HCT116 (cell line): Measurements from ENCODE around the gene DCP2. TPM values are rescaled to one million over a fixed set of nuclear protein-coding genes. Genes with fewer than 3 reads are reported as not detected.
A peak's percentile ranks its signal among the peaks of the same experiment; 100 is the strongest.

Source experiments
- ATAC-seq: fragments of 200-7000 bp; cut with Tn5 transposase; 2 replicates; pipeline ENCODE4 v1.9.1; 2020; ENCODE audit warnings: mild to moderate bottlenecking, moderate library complexity
- BruUV-seq: library from RNA; stranded (reverse); fragments of 400-500 nt; replicated peaks from 2 replicates; lab custom pipeline; 2021; lab: Mats Ljungman, UMichigan
- CTCF ChIA-PET: fragments of 300-600 bp; sonication (Branson Sonifier 250); formaldehyde crosslinking; loops from one replicate; lab custom pipeline; 2021; ENCODE audit warnings: antibody characterized with exemption; lab: Charles Lee
- POLR2A ChIA-PET: fragments of 300-600, 350-600 bp; sonication (Branson Sonifier 250); formaldehyde crosslinking; loops from one replicate; lab custom pipeline; 2021; ENCODE audit warnings: antibody characterized with exemption; lab: Charles Lee
- RAD21 ChIA-PET, 2 experiments: fragments of 300-600 bp; sonication (Branson Sonifier 250); formaldehyde crosslinking; loops; one replicate each; lab custom pipeline; 2023; ENCODE audit warnings: low total read pairs in 2 of 2; ENCODE audit not compliant: uncharacterized antibody in 2 of 2, unreplicated experiment in 2 of 2, low non-redundant PET in 1 of 2; lab: Charles Lee
- DNase-seq: peaks from one replicate; pipeline ENCODE4 v3.0.0-alpha.2; 2010; ENCODE audit warnings: low read depth, low spot score
- H2AFZ ChIP-seq: fragments of 200-600 bp; shearing (Covaris generic), sonication (generic); 2 replicates; pipeline ENCODE4 v1.6.1; 2017; ENCODE audit warnings: low read depth, mixed run types, mixed read lengths, antibody characterized with exemption, low read length; ENCODE audit not compliant: poor library complexity, severe bottlenecking
- H3K27ac ChIP-seq: 2 replicates; pipeline ENCODE4 v1.5.1; 2012; ENCODE audit warnings: low read depth, low read length
- H3K27me3 ChIP-seq: fragments of 200-600 bp; sonication (generic); 2 replicates; pipeline ENCODE4 v1.6.1; 2016; ENCODE audit warnings: mixed run types, low read length, mixed read lengths; ENCODE audit not compliant: insufficient read depth
- H3K36me3 ChIP-seq, 2 experiments: fragments of 200-500 bp in 1 of 2; fragments of 200-600 bp in 1 of 2; sonication (Bioruptor generic) in 1 of 2; sonication (generic) in 1 of 2; 2 replicates each; pipeline versions ENCODE4 v1.5.1 to v1.6.1; 2014 to 2016; ENCODE audit warnings: low read length in 2 of 2, inconsistent platforms in 1 of 2, mixed read lengths in 1 of 2, mixed run types in 1 of 2; ENCODE audit not compliant: insufficient read depth in 2 of 2, control insufficient read depth in 1 of 2
- H3K4me1 ChIP-seq, 2 experiments: fragments of 200-600 bp in 1 of 2; sonication (generic) in 1 of 2; 2 replicates each; pipeline versions ENCODE4 v1.5.1 to v1.6.1; 2012 to 2017; ENCODE audit warnings: low read length in 2 of 2, inconsistent platforms in 1 of 2, mild to moderate bottlenecking in 1 of 2, mixed read lengths in 1 of 2, mixed run types in 1 of 2, moderate library complexity in 1 of 2; ENCODE audit not compliant: insufficient read depth in 2 of 2, control insufficient read depth in 1 of 2
- H3K4me2 ChIP-seq: fragments of 200-600 bp; sonication (generic); 2 replicates; pipeline ENCODE4 v1.6.1; 2017; ENCODE audit warnings: mixed run types, low read length, mixed read lengths
- H3K4me3 ChIP-seq, 2 experiments: fragments of 200-600 bp in 1 of 2; sonication (generic) in 1 of 2; replicated peaks in 1 of 2; 2 replicates each; pipeline ENCODE4 v1.5.1; 2011 to 2016; ENCODE audit warnings: low read length in 2 of 2, control low read depth in 1 of 2, low read depth in 1 of 2, mild to moderate bottlenecking in 1 of 2, mixed read lengths in 1 of 2, mixed run types in 1 of 2
- H3K79me2 ChIP-seq: fragments of 200-600 bp; sonication (generic); 2 replicates; pipeline ENCODE4 v1.6.1; 2017; ENCODE audit warnings: mild to moderate bottlenecking, mixed run types, low read length, moderate library complexity, mixed read lengths; ENCODE audit not compliant: insufficient read depth
- H3K9ac ChIP-seq: fragments of 200-600 bp; sonication (generic); 2 replicates; pipeline ENCODE4 v1.6.1; 2016; ENCODE audit warnings: low read length, mixed read lengths
- H3K9me2 ChIP-seq: fragments of 200-600 bp; sonication (generic), shearing (Covaris generic); 2 replicates; pipeline ENCODE4 v1.6.1; 2017; ENCODE audit warnings: mixed run types, mild to moderate bottlenecking, moderate library complexity; ENCODE audit not compliant: insufficient read depth
- H3K9me3 ChIP-seq, 2 experiments: fragments of 200-500 bp in 1 of 2; fragments of 200-600 bp in 1 of 2; sonication (Bioruptor generic) in 1 of 2; sonication (generic) in 1 of 2; 2 replicates each; pipeline ENCODE4 v1.6.1; 2014 to 2017; ENCODE audit warnings: low read length in 2 of 2, mixed read lengths in 2 of 2, inconsistent platforms in 1 of 2, low read depth in 1 of 2, mild to moderate bottlenecking in 1 of 2, mixed run types in 1 of 2, moderate library complexity in 1 of 2; ENCODE audit not compliant: control insufficient read depth in 1 of 2, insufficient read depth in 1 of 2
- H4K20me1 ChIP-seq: fragments of 200-600 bp; sonication (generic), shearing (Covaris generic); 2 replicates; pipeline ENCODE4 v1.6.1; 2017; ENCODE audit warnings: mixed run types, mild to moderate bottlenecking, moderate library complexity; ENCODE audit not compliant: insufficient read depth
- CEBPB ChIP-seq: IDR thresholded peaks from 2 replicates; pipeline ENCODE4 v1.6.1; 2012; ENCODE audit warnings: low read depth
- CTCF ChIP-seq, 3 experiments: fragments of 200-600 bp in 1 of 3; sonication (generic) in 1 of 3; IDR thresholded peaks in 2 of 3; conservative IDR thresholded peaks in 1 of 3; 2 replicates each; pipeline ENCODE4 v1.5.1; 2012 to 2017; ENCODE audit warnings: low read depth in 2 of 3, low read length in 2 of 3, antibody characterized with exemption in 1 of 3, borderline replicate concordance in 1 of 3, control low read depth in 1 of 3, mild to moderate bottlenecking in 1 of 3, mixed read lengths in 1 of 3, mixed run types in 1 of 3, moderate library complexity in 1 of 3; ENCODE audit not compliant: insufficient read depth in 1 of 3
- EGR1 ChIP-seq: IDR thresholded peaks from 2 replicates; pipeline ENCODE4 v1.6.1; 2012; ENCODE audit warnings: low read depth
- EZH2 ChIP-seq: fragments of 200-600 bp; sonication (generic); IDR thresholded peaks from 2 replicates; pipeline ENCODE4 v1.6.1; 2017; ENCODE audit warnings: antibody characterized with exemption, mixed run types
- FOSL1 ChIP-seq: IDR thresholded peaks from 2 replicates; pipeline ENCODE4 v1.6.1; 2012; ENCODE audit warnings: low read depth
- POLR2AphosphoS5 ChIP-seq: IDR thresholded peaks from 2 replicates; pipeline ENCODE4 v1.6.1; 2011; ENCODE audit warnings: mild to moderate bottlenecking, low read depth, low read length, moderate library complexity
- SIN3A ChIP-seq: IDR thresholded peaks from 2 replicates; pipeline ENCODE4 v1.6.1; 2012; ENCODE audit warnings: low read depth
- SP1 ChIP-seq: IDR thresholded peaks from 2 replicates; pipeline ENCODE4 v1.6.1; 2012; ENCODE audit warnings: low read depth
- SRF ChIP-seq: IDR thresholded peaks from 2 replicates; pipeline ENCODE4 v1.6.1; 2012; ENCODE audit warnings: low read depth
- YY1 ChIP-seq: IDR thresholded peaks from 2 replicates; pipeline ENCODE4 v1.6.1; 2011; ENCODE audit warnings: low read length, low read depth, moderate library complexity, mild to moderate bottlenecking; ENCODE audit not compliant: insufficient replicate concordance; ENCODE audit errors: extremely low read depth
- ZBTB33 ChIP-seq: IDR thresholded peaks from 2 replicates; pipeline ENCODE4 v1.6.1; 2011; ENCODE audit warnings: mild to moderate bottlenecking, low read length, moderate library complexity; ENCODE audit not compliant: insufficient replicate concordance; ENCODE audit errors: extremely low read depth
- ZFX ChIP-seq: fragments of 450-650 bp; IDR thresholded peaks from 2 replicates; pipeline ENCODE4 v1.6.1; 2017
- ZNF274 ChIP-seq: fragments of 200-500 bp; sonication (Bioruptor generic); IDR thresholded peaks from 2 replicates; pipeline ENCODE4 v1.6.1; 2014; ENCODE audit warnings: mild to moderate bottlenecking, low read depth, low read length, inconsistent platforms
- intact Hi-C: fragments of 100-400 bp; cut with micrococcal nuclease; formaldehyde crosslinking; loops from 2 replicates; pipeline ENCODE4 v1.10.0; 2022
- total RNA-seq: library from RNA; stranded (reverse); gene quantifications from one replicate; pipeline ENCODE4 v1.2.1, GENCODE V29; 2021; ENCODE audit not compliant: unreplicated experiment

The DCP2 gene
- total RNA-seq, 1 experiment from 2014 or later = 57.1 TPM

- peaks cover 4 to 18% of the 10 kb centered on the region in 2 experiments; a peak in 3 of 4 replicates for H3K4me1 ChIP-seq
- H3K27me3 ChIP-seq = no peaks in the 10 kb centered on the region
- no TSS peak for BruUV-seq
- peaks cover 73% of the 10 kb centered on the region for H3K79me2 ChIP-seq
- H3K9ac ChIP-seq = no peak overlapping the region
- ATAC-seq (no peak), DNase-seq (no peak)
- no peak for TF ChIP-seq EGR1
- no peak for TF ChIP-seq EZH2
- TF ChIP-seq ZFX = no peak
- no peak for TF ChIP-seq FOSL1
- no peak for TF ChIP-seq YY1
- no peak for TF ChIP-seq SIN3A
- TF ChIP-seq SRF = no peak
- no peak for TF ChIP-seq CTCF (IDR thresholded peaks at IDR 0.05 in 2 of 3, conservative IDR thresholded peaks at IDR 0.05 in 1 of 3; ENCODE audit: borderline replicate concordance in 1 of 3, insufficient read depth in 1 of 3, low read depth in 2 of 3, low read length in 2 of 3)
- TF ChIP-seq ZBTB33 = no peak
- no peak for TF ChIP-seq SP1
- no peak for TF ChIP-seq ZNF274
- TF ChIP-seq CEBPB = no peak
- no peak for TF ChIP-seq POLR2AphosphoS5
- no peaks in the 10 kb centered on the region for H3K36me3 ChIP-seq
- H3K4me3 ChIP-seq = no peak overlapping the region
- H3K27ac ChIP-seq = no peak overlapping the region
- CTCF ChIA-PET = interaction anchor here (1.7 kb wide), 1 partner anchor 17 kb away, joined by 7 read pairs; no protein-coding TSS in a partner anchor
- POLR2A ChIA-PET = interaction anchor here (0.5 kb wide), 1 partner anchor 486 kb away, joined by 3 read pairs; no protein-coding TSS in a partner anchor
- no peaks in the 10 kb centered on the region for H4K20me1 ChIP-seq
- intact Hi-C loops = loop anchor here (5.0 kb wide), 1 partner anchor 57 kb away; the partner anchor contains the start of gene REEP5
- RAD21 ChIA-PET = no interaction called here
- H3K9me2 ChIP-seq = no peaks in the 10 kb centered on the region
- no peaks in the 10 kb centered on the region for H3K9me3 ChIP-seq
- peak overlapping the region; percentile 81; the same call in 1 of the 2 replicates for H3K4me2 ChIP-seq
- H2AFZ ChIP-seq = no peak overlapping the region
Measured at GRCh38 chr5:112978836-112979235, 2.2 kb downstream of the DCP2 start.
